Panc1 (cell line): ENCODE results near the gene KIAA2012. TPM values are rescaled to one million over a fixed set of nuclear protein-coding genes. Genes with fewer than 3 reads are reported as not detected.

Experiments used
- ATAC-seq: fragments of 200-7000 bp; cut with Tn5 transposase; 2 replicates; pipeline ENCODE4 v1.9.1; 2020; ENCODE audit warnings: mild to moderate bottlenecking, moderate library complexity
- BruUV-seq: library from RNA; stranded (reverse); fragments of 400-500 nt; replicated peaks from 2 replicates; lab custom pipeline; 2021; lab: Mats Ljungman, UMichigan
- CTCF ChIA-PET: fragments of 300-600 bp; sonication (Branson Sonifier 250); formaldehyde crosslinking; loops from one replicate; lab custom pipeline; 2022; ENCODE audit warnings: antibody characterized with exemption; lab: Charles Lee
- POLR2A ChIA-PET: fragments of 300-600 bp; sonication (Branson Sonifier 250); formaldehyde crosslinking; loops from one replicate; lab custom pipeline; 2022; ENCODE audit warnings: antibody characterized with exemption; lab: Charles Lee
- DNase-seq: peaks from one replicate; pipeline ENCODE4 v3.0.0-alpha.2; 2010; ENCODE audit warnings: low read depth, low spot score
- H3K27ac ChIP-seq: 2 replicates; pipeline ENCODE4 v1.5.1; 2011; ENCODE audit warnings: mild to moderate bottlenecking, low read length, inconsistent platforms
- H3K27me3 ChIP-seq: fragments of 200-500 bp; sonication (Bioruptor generic); 2 replicates; pipeline ENCODE4 v1.6.0; 2014; ENCODE audit warnings: low read length, inconsistent platforms; ENCODE audit not compliant: control insufficient read depth, insufficient read depth
- H3K36me3 ChIP-seq: fragments of 200-500 bp; sonication (Bioruptor generic); 2 replicates; pipeline ENCODE4 v1.5.1; 2014; ENCODE audit warnings: inconsistent platforms, mild to moderate bottlenecking, low read length, moderate library complexity; ENCODE audit not compliant: control insufficient read depth, insufficient read depth
- H3K4me1 ChIP-seq: 2 replicates; pipeline ENCODE4 v1.5.1; 2011; ENCODE audit warnings: inconsistent platforms, mild to moderate bottlenecking, low read length, moderate library complexity; ENCODE audit not compliant: control insufficient read depth, insufficient read depth
- H3K4me3 ChIP-seq, 2 experiments: 2 replicates each; pipeline ENCODE4 v1.5.1; 2011 to 2012; ENCODE audit warnings: low read depth in 2 of 2, low read length in 2 of 2, mild to moderate bottlenecking in 2 of 2, inconsistent platforms in 1 of 2, moderate library complexity in 1 of 2
- H3K9me3 ChIP-seq: fragments of 200-500 bp; sonication (Bioruptor generic); 2 replicates; pipeline ENCODE4 v1.5.1; 2014; ENCODE audit warnings: low read depth, mild to moderate bottlenecking, inconsistent platforms, low read length, moderate library complexity; ENCODE audit not compliant: control insufficient read depth, insufficient read depth
- CTCF ChIP-seq: fragments of 450-650 bp; IDR thresholded peaks from 2 replicates; pipeline ENCODE4 v1.5.1; 2017; ENCODE audit warnings: mild to moderate bottlenecking
- POLR2AphosphoS5 ChIP-seq: IDR thresholded peaks from 2 replicates; pipeline ENCODE4 v1.6.1; 2012; ENCODE audit warnings: mild to moderate bottlenecking, low read depth, low read length, moderate library complexity
- REST ChIP-seq, 2 experiments: IDR thresholded peaks; 2 replicates each; pipeline ENCODE4 v1.6.1; 2011 to 2012; ENCODE audit warnings: low read depth in 2 of 2, control low read depth in 1 of 2, low read length in 1 of 2, mild to moderate bottlenecking in 1 of 2, moderate library complexity in 1 of 2; ENCODE audit not compliant: insufficient read depth in 1 of 2
- SIN3A ChIP-seq: IDR thresholded peaks from 2 replicates; pipeline ENCODE4 v1.6.1; 2012; ENCODE audit warnings: low read depth, mild to moderate bottlenecking, low read length, moderate library complexity, borderline replicate concordance; ENCODE audit not compliant: insufficient read depth
- TCF7L2 ChIP-seq: IDR thresholded peaks from 2 replicates; pipeline ENCODE4 v1.6.1; 2011; ENCODE audit warnings: mild to moderate bottlenecking, low read depth, low read length, inconsistent platforms
- in situ Hi-C: cut with HindIII; loops from 2 replicates; pipeline ENCODE4 v1.10.0; 2016; ENCODE audit warnings: low sequenced_read_pairs, low pct_unique_long_range_greater_than_20kb
- intact Hi-C: fragments of 100-400 bp; cut with micrococcal nuclease; formaldehyde crosslinking; loops from one replicate; pipeline ENCODE4 v1.10.0; 2022; ENCODE audit not compliant: unreplicated experiment
- total RNA-seq: library from RNA; stranded (reverse); gene quantifications from one replicate; pipeline ENCODE4 v1.2.1, GENCODE V29; 2021; ENCODE audit not compliant: unreplicated experiment

Gene KIAA2012
- total RNA-seq, 1 experiment from 2014 or later = not detected

GRCh38 chr2:202069170-202070067 is 3.6 kb upstream of the KIAA2012 start:
- CTCF ChIA-PET = no interaction called here
- in situ Hi-C loops = no loop called here
- no peak for DNase-seq
- intact Hi-C loops = no loop called here
- no peak overlapping the region for H3K27ac ChIP-seq
- TF ChIP-seq REST (IDR thresholded peaks at IDR 0.05; ENCODE audit: insufficient read depth in 1 of 2, low read depth in 2 of 2, low read length in 1 of 2) = no peak
- no peak for TF ChIP-seq CTCF
- TF ChIP-seq SIN3A = no peak
- no peak for TF ChIP-seq TCF7L2
- TF ChIP-seq POLR2AphosphoS5 = no peak
- BruUV-seq = no TSS peak
- POLR2A ChIA-PET = no interaction called here
- H3K27me3 ChIP-seq = no peaks in the 10 kb centered on the region
- H3K36me3 ChIP-seq = no peaks in the 10 kb centered on the region
- H3K9me3 ChIP-seq = no peaks in the 10 kb centered on the region
- no peaks in the 10 kb centered on the region for H3K4me1 ChIP-seq
- no peak for ATAC-seq
- no peak overlapping the region for H3K4me3 ChIP-seq

- no peaks in the 10 kb centered on the region for H3K4me1 ChIP-seq
- no peaks in the 10 kb centered on the region for H3K36me3 ChIP-seq
- no TSS peak for BruUV-seq
- in situ Hi-C loops = no loop called here
- H3K4me3 ChIP-seq = no peak overlapping the region
- no peak overlapping the region for H3K27ac ChIP-seq
- DNase-seq (no peak), ATAC-seq (no peak)
- TF ChIP-seq TCF7L2 (no peak), POLR2AphosphoS5 (no peak), CTCF (no peak), SIN3A (no peak)
- no peaks in the 10 kb centered on the region for H3K27me3 ChIP-seq
- intact Hi-C loops = no loop called here
- no peaks in the 10 kb centered on the region for H3K9me3 ChIP-seq
- CTCF ChIA-PET = no interaction called here
- POLR2A ChIA-PET = no interaction called here
Observed at GRCh38 chr2:202071107-202071506, 1.9 kb upstream of the KIAA2012 start.
